Immature natural killer cell (primary cell): ENCODE results near the gene TOX3. TPM values are rescaled to one million over a fixed set of nuclear protein-coding genes. Genes with fewer than 3 reads are reported as not detected.

Source experiments
- DNase-seq, 3 donors: peaks; one replicate each; pipeline ENCODE4 v3.0.0; 2022; ENCODE audit warnings: mixed read lengths in 1 of 3
- H3K27ac Mint-ChIP-seq, 6 donors: one replicate each; pipeline ENCODE4 v1.8.0; 2020; ENCODE audit warnings: mixed read lengths in 6 of 6, mild to moderate bottlenecking in 5 of 6, inconsistent platforms in 4 of 6, moderate library complexity in 3 of 6
- H3K27me3 Mint-ChIP-seq, 3 donors: one replicate each; pipeline ENCODE4 v1.8.0; 2020 to 2021; ENCODE audit warnings: low read depth in 3 of 3, mild to moderate bottlenecking in 3 of 3, mixed read lengths in 3 of 3, moderate library complexity in 3 of 3, inconsistent platforms in 1 of 3
- H3K36me3 Mint-ChIP-seq, 3 donors: one replicate each; pipeline ENCODE4 v1.8.0; 2020; ENCODE audit warnings: mixed read lengths in 3 of 3, inconsistent platforms in 2 of 3, mild to moderate bottlenecking in 2 of 3
- H3K4me1 Mint-ChIP-seq, 2 donors: one replicate each; pipeline ENCODE4 v1.8.0; 2020; ENCODE audit warnings: inconsistent platforms in 2 of 2, mild to moderate bottlenecking in 2 of 2, mixed read lengths in 2 of 2, moderate library complexity in 1 of 2
- H3K4me3 Mint-ChIP-seq, 5 donors: one replicate each; pipeline ENCODE4 v1.8.0; 2020; ENCODE audit warnings: mild to moderate bottlenecking in 5 of 5, mixed read lengths in 5 of 5, inconsistent platforms in 3 of 5, moderate library complexity in 3 of 5
- H3K9me3 Mint-ChIP-seq, 6 donors: one replicate each; pipeline ENCODE4 v1.8.0; 2020; ENCODE audit warnings: mild to moderate bottlenecking in 6 of 6, mixed read lengths in 6 of 6, inconsistent platforms in 4 of 6, moderate library complexity in 3 of 6
- polyA plus RNA-seq, 3 donors: library from polyadenylated mRNA; unstranded; fragments of 300-500 nt; fragmentation: Illumina TruSeq; gene quantifications; one replicate each; pipeline ENCODE4 v1.2.3, GENCODE V29; 2021

Gene TOX3
- polyA plus RNA-seq, 3 donors from 2014 or later, result not detected

DNA sequence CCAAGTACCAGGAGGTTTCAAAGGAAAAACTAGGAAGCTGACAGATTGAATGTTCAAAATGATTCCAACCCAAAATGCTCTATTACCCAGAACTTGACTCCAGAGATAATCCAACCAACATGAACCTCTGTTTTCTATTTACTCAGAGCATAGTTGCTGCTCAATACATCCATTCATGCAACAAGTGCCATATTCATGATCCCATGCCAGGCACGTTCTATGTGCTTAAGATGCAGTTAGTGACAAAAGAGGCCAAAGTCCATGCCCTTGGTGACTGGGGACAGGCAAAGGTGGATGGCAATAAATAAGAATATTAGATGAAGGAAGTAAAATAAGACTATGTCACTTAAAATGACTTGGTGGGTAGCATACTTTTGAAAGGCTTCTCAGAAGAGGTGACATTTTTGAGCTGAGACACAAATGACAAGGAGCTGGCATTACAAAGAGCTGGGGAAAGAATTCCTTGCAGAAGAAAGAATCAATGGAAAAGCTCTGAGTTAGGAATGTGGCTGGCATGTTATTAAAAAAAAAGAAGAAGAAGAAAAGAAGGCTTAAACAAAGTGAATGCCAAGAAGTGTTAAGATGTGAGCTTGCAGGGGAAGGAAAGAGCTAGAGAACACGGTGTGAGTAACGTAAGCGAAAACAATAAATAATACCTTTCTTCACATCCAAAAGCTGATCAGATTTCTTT, 34.5 kb downstream of the TOX3 start:
- Mint-ChIP-seq H3K27ac (no peak overlapping the region), H3K4me3 (no peak overlapping the region), H3K4me1 (no peaks in the 10 kb centered on the region)

DNA sequence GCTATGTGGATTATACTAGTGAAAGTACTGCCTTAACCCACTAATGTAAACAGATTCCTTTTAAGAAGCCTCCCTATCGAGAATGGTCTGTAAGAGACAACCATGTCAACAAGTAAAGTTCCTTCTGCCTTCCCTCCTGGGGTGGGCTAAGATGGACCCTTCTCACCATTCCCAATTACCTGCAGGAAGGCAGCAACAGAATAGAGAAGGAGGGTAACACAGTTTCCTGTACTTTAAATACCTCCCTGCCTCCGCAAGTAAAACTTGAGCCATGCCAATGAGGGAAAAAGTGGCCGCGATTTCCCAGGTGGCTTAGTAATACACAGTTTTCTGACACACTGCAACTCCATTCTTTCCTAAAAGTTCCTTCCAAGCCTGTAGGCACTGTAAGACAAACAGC, 45.2 kb downstream of the TOX3 start:
- Mint-ChIP-seq H3K27ac (no peak overlapping the region), H3K4me1 (no peaks in the 10 kb centered on the region), H3K27me3 (peaks cover 0 to 2% (median 0%) of the 10 kb centered on the region in 3 donors), H3K4me3 (no peak overlapping the region), H3K36me3 (no peaks in the 10 kb centered on the region), H3K9me3 (peaks cover 0 to 17% (median 2%) of the 10 kb centered on the region in 6 donors)
- no peak for DNase-seq

More for the DNA sequence above, 34.5 kb downstream of the TOX3 start:
- no peak for DNase-seq
- Mint-ChIP-seq H3K36me3 (no peaks in the 10 kb centered on the region), H3K9me3 (peaks cover 0 to 6% (median 2%) of the 10 kb centered on the region in 6 donors), H3K27me3 (peaks cover 0 to 3% (median 0%) of the 10 kb centered on the region in 3 donors)

DNA sequence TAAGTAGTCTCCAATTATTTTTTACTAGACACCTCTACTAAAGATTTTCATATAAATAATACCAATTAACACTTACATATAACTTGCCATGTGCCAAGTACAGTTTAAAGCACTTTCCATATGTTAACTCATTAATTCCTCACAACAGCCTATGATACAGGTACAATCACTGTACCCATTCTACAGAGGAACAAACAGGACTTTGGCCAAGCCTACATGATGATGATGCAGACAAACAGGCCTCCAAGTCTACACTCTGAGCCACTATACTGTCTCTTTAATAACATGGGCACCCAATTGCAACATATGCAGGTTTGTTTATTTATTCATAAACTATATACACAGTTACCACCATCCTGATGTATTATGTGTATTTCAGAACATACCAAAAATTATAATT, 46.0 kb downstream of the TOX3 start:
- Mint-ChIP-seq H3K4me3 (no peak overlapping the region), H3K9me3 (peaks cover 0 to 14% (median 1%) of the 10 kb centered on the region in 6 donors), H3K27me3 (peaks cover 0 to 2% (median 0%) of the 10 kb centered on the region in 3 donors), H3K27ac (no peak overlapping the region), H3K4me1 (no peaks in the 10 kb centered on the region), H3K36me3 (no peaks in the 10 kb centered on the region)
- DNase-seq, result no peak

DNA sequence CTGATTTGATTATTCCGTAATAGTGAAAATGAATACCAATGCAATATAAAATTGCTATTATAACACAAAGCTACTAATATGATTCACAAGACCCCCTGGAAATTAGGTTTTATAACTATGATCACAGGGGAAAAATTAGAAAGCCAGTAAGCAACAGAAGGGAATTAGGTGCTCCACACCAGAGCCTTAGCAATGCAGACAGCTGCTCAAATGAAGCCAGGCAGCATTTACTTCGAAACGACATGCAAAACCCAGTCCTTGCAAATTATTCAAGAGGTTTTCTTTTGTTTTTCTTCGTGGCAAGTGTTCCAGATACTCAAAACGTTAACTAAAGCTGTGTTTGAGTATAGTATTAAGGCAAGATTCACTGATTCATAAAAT, 47.9 kb downstream of the TOX3 start:
- no peaks in the 10 kb centered on the region for H3K4me1 Mint-ChIP-seq
- DNase-seq, result no peak
- H3K9me3 Mint-ChIP-seq, result peaks cover 0 to 6% (median 0%) of the 10 kb centered on the region in 6 donors
- no peak overlapping the region for H3K27ac Mint-ChIP-seq
- H3K4me3 Mint-ChIP-seq, result no peak overlapping the region
- H3K36me3 Mint-ChIP-seq, result no peaks in the 10 kb centered on the region
- H3K27me3 Mint-ChIP-seq, result no peaks in the 10 kb centered on the region

DNA sequence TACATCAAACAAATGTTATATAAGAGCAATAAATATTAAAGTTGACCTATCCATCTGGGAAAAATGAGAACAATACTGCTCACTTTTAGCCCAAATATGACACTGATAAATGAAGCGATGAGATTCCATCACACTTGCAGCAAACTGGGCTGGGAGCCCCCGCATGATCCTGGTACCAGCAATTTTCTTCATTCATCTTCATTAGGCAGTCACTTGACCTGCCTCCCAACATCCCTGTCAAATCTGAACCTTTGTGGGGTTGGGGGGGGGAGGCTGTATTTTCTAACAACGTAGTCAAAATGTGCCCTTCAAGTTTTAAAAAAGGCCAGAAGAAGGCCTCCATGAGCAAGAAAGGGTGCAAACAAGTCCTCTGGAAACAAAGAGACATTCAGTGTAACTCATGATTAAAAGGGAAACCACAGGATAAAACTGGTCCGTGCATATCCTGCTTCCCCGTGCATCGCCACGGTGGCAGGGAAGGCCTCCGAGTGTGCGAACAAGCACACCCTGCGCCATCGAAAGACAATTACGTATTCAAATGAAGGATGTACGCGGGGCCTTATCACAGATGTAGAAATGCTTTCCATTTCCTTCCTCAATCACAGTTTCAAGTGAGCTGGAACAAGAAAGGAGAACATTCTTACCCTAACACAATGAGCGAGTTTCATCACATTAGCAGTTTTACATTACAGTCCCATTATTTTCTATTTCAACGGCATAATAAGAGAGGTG, 48.4 kb downstream of the TOX3 start:
- Mint-ChIP-seq H3K36me3 (no peaks in the 10 kb centered on the region), H3K4me3 (no peak overlapping the region), H3K27me3 (no peaks in the 10 kb centered on the region), H3K9me3 (peaks cover 0 to 6% (median 0%) of the 10 kb centered on the region in 6 donors), H3K27ac (no peak overlapping the region), H3K4me1 (no peaks in the 10 kb centered on the region)
- DNase-seq, result no peak

DNA sequence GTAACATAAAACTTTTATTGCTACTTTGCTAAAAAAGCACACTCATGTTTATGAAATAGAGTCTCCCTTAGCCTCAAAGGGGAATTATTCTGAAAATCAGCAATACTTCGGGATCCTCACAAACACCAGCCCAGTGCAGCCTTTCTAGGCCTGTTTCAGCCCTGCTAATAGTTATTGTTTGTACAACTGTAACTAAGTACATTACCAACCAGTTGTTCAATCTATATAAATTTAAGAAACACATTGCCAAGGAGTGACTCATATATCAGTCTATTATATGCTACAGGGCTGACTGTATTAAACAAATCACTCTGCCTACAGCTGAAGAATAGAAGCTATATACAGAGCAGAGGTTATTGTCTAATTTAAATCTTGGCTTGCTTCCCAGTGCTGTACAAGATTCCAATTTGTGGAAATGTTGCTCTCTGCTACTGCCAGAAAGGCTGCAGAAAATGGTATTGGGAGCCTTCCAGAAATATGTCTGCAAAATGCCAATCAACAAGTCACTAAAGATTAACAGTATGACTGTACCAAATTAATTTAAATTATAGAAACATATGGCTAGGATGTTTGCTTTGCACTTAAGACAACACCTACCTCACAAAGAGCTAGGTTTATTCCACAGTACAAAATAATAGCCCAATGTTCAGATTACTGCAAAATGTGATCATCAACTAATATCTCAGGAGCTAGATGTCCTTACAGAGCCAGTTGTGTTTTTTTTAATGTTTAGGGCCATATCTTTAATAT, 49.7 kb downstream of the TOX3 start:
- Mint-ChIP-seq H3K27me3 (no peaks in the 10 kb centered on the region), H3K36me3 (no peaks in the 10 kb centered on the region), H3K9me3 (peaks cover 0 to 6% (median 0%) of the 10 kb centered on the region in 6 donors)

DNA sequence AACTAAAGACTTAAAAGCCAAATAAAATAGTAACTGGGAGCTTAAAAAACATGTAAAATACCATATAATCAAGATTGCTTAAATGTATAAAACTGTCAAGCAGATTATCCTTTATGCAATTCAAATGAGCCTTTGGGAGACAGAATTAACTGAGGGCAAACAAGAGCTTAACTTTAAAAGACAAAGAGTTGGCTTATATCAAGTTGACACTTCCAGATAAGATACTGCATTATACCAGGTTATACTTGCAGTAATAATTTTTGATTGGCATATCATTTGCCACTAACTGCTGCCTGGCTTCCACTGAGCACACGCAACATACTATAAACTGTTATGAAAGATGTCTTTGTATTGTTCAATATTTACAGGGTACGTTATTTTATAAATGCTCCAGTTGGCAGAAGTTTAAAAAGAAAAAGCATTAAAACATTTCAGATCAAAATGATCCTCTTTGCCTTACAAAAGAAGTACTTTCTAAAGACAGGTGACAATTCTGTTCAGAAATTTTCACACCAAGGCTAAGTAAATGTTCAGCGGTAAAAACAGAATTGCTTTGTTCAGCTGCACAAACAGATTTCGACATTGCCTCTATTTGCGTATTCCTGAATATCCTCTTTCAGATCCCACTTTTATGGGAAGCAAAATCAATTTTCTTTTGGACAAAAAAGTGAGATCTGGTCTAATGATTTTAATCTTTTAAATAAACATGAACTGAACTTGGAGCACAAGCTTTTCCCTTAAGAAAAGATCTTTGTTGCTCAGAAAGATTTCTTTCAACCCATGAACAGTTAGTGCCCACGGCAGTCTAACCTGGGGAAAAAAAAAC, 50.7 kb downstream of the TOX3 start:
- no peak overlapping the region for H3K4me3 Mint-ChIP-seq
- DNase-seq, result no peak
- no peak overlapping the region for H3K27ac Mint-ChIP-seq
- H3K9me3 Mint-ChIP-seq, result peaks cover 0 to 6% (median 0%) of the 10 kb centered on the region in 6 donors
- no peaks in the 10 kb centered on the region for H3K36me3 Mint-ChIP-seq
- H3K4me1 Mint-ChIP-seq, result no peaks in the 10 kb centered on the region
- H3K27me3 Mint-ChIP-seq, result no peaks in the 10 kb centered on the region

More for the DNA sequence above, 49.7 kb downstream of the TOX3 start:
- Mint-ChIP-seq H3K4me1 (no peaks in the 10 kb centered on the region), H3K27ac (no peak overlapping the region), H3K4me3 (no peak overlapping the region)
- no peak for DNase-seq

DNA sequence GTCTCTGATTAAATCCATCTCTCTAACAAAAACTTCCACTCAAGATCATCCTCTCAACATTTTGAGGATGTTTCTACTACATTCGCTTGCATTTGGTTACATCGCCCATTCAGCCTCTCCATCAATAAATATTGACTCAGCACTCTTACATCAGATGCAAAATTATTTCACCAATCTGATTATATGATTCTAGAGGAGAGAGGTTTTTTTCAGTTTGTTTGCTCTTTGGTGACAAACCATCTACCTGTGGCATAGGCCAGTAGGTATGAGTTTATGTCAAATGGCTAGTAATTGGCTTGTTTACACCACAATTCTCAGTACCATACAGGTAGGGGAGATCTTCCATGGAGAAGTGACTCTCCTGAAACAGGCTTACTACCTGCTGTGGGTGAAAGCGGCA, 52.3 kb downstream of the TOX3 start:
- Mint-ChIP-seq H3K36me3 (no peaks in the 10 kb centered on the region), H3K27me3 (no peaks in the 10 kb centered on the region), H3K4me1 (no peaks in the 10 kb centered on the region), H3K27ac (no peak overlapping the region), H3K9me3 (peaks cover 0 to 6% (median 0%) of the 10 kb centered on the region in 6 donors), H3K4me3 (no peak overlapping the region)
- DNase-seq, result no peak

DNA sequence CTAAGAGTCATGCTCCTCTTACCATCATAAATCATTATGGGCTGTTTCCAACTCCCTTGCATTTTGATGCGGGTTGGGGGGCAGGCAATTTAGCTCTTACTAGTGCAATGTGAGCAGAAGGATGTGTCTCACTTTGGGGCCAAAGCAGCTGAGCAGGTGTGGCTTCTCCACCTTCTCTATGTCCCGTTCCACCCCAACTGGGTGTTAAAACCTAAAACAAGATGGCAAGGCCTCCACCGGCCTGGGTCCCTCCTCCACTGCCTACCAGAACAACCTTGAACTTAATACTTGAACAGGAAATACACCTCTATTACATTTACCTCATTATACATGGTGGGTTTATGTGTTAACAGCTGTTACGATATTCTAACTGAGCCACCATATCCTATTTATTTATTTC, 52.8 kb downstream of the TOX3 start:
- Mint-ChIP-seq H3K9me3 (peaks cover 0 to 6% (median 0%) of the 10 kb centered on the region in 6 donors), H3K27me3 (no peaks in the 10 kb centered on the region), H3K4me1 (no peaks in the 10 kb centered on the region), H3K4me3 (no peak overlapping the region), H3K36me3 (no peaks in the 10 kb centered on the region), H3K27ac (no peak overlapping the region)
- DNase-seq, result no peak

DNA sequence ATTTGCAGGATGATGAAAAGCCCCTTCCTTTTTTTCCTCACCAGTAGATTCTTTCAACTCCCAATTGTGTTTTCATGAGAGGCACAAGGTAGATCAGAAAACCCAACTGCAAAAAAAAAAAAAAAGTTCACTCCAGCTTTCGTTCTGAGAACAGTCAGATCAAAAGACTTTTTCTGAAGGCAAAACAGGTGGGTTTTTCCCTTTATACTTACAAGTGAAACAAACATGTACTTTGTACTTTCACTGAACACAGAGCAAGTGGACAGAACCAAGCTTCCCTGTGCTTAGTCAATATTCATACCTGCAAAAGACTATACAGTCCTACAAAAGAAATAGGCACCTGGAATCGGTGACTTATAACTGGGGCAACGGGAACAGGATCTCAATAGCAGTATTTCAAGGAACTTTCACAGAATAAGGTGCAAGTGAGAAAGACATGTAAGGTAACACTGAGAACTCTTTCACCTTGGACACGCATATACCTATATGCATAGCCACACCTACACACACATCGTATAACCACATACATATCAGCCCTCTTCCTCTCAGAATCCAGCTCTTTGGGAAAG, 54.1 kb downstream of the TOX3 start:
- Mint-ChIP-seq H3K36me3 (no peaks in the 10 kb centered on the region), H3K9me3 (peaks cover 0 to 3% (median 0%) of the 10 kb centered on the region in 6 donors), H3K4me3 (no peak overlapping the region), H3K27ac (no peak overlapping the region), H3K4me1 (no peaks in the 10 kb centered on the region), H3K27me3 (no peaks in the 10 kb centered on the region)
- no peak for DNase-seq

DNA sequence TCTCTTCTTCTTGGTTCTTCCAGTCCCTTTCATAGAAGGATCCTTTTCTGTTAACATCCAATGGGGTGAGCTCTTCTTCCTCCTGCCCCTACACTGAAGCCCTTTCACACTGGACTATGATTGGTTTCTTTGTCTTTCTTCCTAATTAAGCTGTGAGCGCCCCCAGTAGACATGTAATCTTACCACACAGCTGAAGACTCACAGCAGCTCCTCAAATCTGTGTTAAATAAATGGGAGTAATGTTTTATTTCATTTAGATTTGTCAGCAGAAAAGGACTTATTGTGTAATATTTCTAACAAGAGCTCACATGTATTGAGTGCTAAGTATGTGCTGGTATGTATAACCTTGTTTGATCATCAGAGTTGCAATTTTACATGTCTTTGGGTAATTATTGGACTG, 55.7 kb downstream of the TOX3 start:
- no peak overlapping the region for H3K27ac Mint-ChIP-seq
- DNase-seq, result no peak
- no peak overlapping the region for H3K4me3 Mint-ChIP-seq
- no peaks in the 10 kb centered on the region for H3K27me3 Mint-ChIP-seq
- no peaks in the 10 kb centered on the region for H3K36me3 Mint-ChIP-seq
- H3K9me3 Mint-ChIP-seq, result peaks cover 0 to 3% (median 0%) of the 10 kb centered on the region in 6 donors
- no peaks in the 10 kb centered on the region for H3K4me1 Mint-ChIP-seq

DNA sequence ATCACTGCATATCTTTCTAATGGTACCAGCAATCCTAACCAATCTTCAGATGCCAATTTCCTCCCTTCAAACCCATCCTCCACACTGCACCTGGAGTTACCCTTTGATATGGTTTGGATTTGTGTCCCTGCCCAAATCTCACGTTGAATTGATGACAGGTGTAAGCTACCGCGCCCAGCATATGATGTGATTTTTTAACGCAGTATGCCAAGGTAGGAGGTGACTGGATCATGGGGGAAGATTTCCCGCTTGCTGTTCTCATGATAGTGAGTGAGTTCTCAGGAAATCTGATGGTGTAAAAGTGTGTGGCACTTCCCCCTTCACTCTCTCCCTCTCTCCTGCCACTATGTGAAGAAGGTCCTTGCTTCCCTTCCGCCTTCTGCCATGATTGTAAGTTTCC, 57.0 kb downstream of the TOX3 start:
- peaks cover 0 to 4% (median 0%) of the 10 kb centered on the region in 6 donors for H3K9me3 Mint-ChIP-seq
- H3K4me3 Mint-ChIP-seq, result no peak overlapping the region
- H3K27ac Mint-ChIP-seq, result no peak overlapping the region
- H3K4me1 Mint-ChIP-seq, result no peaks in the 10 kb centered on the region
- no peaks in the 10 kb centered on the region for H3K36me3 Mint-ChIP-seq
- no peak for DNase-seq
- no peaks in the 10 kb centered on the region for H3K27me3 Mint-ChIP-seq

DNA sequence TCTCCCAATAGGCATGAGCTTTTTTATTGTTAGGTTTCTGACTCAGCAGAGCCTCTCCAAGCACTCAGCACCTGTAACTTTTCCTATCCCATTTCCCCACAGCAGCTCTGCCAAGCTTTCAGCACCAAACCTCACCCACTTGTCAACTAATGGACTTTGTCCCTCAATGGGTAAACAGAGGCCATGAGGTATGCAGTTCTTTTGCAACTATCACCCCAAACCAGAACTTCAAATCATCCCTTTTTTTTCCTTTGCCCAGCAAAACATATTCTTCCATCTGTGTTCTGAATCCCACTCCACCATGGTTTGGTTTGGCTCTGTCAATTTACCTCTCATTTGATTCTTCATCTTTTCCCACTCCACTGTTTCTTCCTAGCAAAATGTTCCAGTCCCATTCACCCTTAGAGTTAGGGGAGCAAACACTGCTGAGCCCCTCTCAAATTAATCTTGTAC, 58.1 kb downstream of the TOX3 start:
- Mint-ChIP-seq H3K9me3 (peaks cover 0 to 4% (median 0%) of the 10 kb centered on the region in 6 donors), H3K27me3 (no peaks in the 10 kb centered on the region), H3K36me3 (no peaks in the 10 kb centered on the region), H3K4me1 (no peaks in the 10 kb centered on the region), H3K27ac (no peak overlapping the region), H3K4me3 (no peak overlapping the region)
- no peak for DNase-seq
